ENCODE results near the gene ARL16.
A peak's percentile ranks its signal among the peaks of the same experiment; 100 is the strongest.

ARL16 gene

DNA sequence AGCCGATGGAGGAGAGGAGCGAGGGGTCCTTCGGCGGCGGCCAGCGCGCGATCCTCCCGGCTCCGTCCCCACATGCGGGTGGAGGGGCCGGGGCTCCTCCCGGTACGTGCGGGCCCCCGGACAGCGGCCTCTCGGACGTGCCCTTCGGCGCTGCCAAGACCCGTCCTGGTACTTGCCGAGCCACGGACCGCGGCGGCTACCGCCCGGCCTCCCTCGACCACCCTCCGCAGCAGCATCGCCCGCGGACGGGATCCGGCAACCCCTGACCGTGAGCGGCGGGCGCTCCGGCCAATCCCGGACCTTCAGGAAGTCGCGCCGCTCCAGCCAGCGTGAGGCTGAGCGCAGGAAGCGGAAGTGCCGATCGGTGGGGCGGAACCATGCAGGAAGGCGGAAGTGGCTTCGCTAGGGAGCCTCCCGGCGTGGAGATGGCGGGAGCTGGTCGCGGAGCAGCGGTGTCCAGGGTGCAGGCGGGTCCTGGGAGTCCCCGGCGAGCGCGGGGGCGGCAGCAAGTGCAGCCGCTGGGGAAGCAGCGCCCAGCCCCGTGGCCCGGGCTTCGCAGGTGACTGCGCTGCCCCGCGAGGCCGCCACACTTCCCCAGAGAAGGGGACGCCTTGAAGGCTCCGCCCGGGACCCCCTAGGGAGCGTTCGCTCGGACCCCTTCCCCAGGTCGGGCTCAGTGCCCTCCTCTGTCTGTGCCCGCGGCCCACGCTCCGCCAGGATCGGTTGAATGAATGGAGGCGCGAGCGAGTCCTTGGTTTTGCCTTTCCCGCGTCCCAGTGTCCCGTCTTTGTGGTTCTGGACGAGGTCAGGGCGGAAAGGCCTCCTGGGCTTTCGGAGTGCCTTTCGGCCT is 17.0 kb downstream of the ARL16 start, which contains the start of the genes CCDC137 and OXLD1:
CCDC137 (plus strand) TSS at position 396 of the 850 bp plus-strand sequence; CDS start at position 426, 30 bp downstream.
OXLD1 (minus strand) TSS at position 264 of the 850 bp plus-strand sequence; CDS start at position 236, 28 bp downstream.
- peak; percentile 90 for DNase-seq (ENCODE audit: low read depth)

DNA sequence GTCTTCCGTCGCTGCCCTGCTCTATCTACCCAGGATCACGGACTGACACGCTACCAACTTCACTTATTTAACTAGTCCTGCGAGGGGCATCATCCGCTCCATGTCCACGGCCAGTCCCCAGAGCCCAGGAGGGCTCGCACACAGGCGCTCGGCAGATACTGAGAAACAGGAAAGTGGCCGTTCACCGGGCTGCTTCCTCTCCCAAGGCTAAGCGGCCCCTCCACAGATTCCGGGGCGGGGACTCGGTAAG is 17.6 kb downstream of the ARL16 start:
- no peak for DNase-seq (ENCODE audit: low read depth)

DNA sequence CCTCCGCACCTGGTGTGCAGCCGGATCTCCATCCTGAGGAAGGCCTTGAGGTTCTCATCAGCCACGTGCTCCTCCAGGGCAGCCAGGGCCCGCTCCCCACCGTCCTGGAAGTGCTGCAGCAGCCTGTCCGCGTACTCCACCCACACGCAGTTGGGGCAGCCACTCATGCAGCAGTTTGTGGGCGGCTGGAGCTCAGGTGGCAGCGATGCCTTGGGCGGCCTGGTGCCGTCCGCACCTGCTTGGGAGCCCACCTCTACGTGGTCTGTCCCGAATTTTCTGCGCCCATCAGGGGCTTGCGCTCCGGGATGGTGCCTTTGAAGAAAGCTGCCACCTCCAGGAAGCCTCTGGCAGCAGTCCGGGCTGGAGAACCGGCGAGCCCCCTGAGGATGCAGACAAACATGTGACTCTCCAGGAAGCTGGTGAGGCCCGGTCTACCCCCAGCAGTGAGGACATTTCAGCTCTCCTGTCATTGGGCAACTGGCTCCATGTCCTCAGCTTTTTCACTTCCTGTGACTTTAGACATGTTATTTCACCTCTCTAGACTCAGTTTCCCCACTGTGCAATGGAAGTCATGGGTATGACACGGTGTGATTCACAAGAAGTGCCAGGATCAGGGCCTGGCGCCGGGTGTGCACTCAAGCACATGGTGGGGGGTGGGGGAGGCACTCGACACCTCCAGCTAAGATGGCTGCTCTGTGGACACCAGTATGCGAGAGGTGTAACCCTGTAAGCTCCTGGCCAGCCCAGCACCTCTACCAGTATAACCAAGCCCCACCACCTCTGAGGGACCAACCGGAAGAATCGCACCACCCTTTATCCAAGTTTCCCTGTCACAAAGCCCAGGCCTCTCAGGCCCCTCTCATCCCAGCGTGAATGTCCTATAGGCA is 18.1 kb downstream of the ARL16 start:
- DNase-seq (ENCODE audit: low read depth), result peak; percentile 58

DNA sequence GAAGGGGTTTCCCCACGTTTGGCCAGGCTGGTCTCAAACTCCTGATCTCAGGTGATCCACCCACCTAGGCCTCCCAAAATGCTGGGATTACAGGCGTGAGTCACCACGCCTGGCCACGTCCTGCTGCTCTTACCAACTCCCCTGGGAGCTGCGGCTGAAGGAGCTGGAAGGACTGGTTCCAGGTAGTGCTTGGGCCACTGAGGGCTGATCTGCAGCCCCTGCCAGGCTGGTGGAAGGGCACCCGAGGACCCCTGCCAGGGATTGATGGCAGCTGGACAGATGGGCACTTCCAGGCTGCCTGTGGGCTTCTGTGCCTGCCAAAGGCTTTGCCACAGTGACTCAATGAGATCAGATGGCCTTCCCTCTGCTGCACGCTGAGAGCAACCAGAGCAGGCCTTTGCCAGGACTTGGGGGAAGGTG is 19.5 kb downstream of the ARL16 start:
- no peak for DNase-seq (ENCODE audit: low read depth)

DNA sequence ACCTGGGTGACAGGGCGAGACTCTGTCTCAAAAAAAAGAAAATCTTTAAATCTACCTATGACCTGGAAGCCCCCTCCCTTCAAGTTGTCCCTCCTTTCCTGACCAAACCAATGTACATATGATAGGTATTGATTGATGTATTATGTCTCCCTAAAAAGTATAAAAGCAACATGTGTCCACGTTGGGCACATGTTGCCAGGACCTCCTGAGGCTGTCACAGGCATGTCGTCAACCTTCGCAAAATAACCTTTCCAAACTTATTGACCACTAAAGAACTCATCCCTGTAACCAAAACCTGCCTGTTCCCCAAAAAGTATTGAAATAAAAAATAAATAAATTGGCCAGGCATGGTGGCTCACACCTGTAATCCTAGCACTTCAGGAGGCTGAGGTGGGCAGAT is 21.6 kb downstream of the ARL16 start:
- DNase-seq (ENCODE audit: low read depth), result no peak

DNA sequence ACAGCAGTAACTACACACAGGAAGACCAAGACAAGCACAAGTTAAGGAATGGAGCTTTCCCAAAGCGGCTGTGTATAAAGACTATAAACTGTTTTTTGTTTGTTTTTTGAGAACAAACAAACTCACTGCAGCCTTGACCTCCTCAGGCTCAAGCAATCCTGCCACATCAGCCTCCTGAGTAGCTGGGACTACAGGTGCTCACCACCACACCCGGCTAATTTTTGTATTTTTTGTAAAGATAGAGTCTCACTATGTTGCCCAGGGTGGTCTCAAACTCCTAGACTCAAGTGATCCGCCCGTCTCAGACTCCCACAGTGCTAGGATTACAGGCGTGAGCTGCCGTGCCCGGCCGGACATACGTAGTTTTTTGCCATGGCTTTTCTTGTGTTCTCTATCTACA is 23.2 kb downstream of the ARL16 start:
- no peak for DNase-seq (ENCODE audit: low read depth)

DNA sequence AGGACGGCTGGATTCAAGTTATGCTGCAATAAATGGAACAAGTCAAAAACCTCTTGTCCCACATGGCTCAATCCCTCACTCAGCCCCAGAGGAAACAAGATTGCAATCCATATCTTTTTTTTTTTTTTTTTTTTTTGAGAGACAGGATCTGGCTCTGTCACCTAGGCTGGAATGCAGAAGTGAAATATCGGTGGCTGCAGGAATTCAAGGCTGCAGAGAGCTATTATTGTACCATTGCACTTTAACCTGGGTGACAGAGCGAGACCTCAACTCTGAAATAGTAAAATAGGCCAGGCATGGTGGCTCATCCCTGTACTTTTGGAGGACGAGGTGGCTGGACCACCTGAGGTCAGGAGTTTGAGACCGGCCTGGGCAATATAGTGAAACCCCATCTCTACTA is 24.6 kb downstream of the ARL16 start:
- no peak for DNase-seq (ENCODE audit: low read depth)

DNA sequence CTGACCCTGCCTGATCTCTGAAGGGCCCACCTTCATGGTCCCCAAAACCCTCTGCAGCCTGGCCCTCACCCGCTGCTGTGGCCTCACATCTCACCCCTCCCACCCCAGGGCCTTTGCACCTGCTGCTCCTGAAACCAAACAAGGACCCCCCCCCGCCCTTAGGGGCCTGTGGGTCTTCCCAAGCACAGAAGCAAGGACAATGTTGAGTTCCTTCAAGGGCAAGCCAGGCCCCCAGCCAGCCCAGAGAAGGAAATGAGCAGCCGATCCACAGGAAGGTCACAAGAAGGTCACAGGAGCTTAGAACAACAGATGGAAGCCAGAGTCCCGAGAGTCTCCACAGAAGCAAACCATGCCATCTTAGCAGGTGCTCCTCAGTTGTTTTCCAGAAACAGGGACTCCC is 26.8 kb downstream of the ARL16 start:
- no peak for DNase-seq (ENCODE audit: low read depth)

DNA sequence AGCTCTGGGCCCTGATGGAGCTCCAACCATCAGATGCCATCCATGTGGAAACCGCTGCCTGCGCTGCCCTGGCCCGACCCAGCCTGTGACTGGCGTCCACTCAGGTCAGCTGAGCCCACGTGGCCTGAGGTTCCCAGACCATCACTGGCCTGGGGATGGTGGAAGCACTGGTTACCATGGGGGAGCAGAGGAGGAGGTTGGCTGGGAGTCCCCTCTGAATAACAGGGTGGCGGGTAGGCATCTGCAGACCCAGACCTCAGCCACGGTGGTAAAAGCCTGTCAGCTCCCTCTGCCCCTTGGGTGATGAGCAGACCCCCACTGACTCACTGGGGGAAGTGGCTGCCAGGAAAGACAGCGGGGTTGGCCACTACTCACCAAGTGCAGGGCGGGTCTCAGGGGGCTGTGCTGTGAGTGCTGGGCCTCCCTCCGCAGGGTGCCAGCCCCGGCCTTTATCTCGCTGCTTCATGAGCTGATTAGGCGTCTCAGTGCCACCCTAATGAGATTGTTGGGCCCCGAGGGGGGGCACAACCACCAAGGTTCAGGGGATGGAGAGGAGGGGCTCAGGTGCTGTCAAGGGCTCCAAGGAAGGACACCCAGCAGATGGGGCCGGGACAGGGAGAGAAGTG is 27.4 kb downstream of the ARL16 start, which contains the start of gene PDE6G:
PDE6G (minus strand) TSS at position 425 of the 626 bp plus-strand sequence. CDS start 3,237 bp downstream, outside the sequence.
- no peak for DNase-seq (ENCODE audit: low read depth)

DNA sequence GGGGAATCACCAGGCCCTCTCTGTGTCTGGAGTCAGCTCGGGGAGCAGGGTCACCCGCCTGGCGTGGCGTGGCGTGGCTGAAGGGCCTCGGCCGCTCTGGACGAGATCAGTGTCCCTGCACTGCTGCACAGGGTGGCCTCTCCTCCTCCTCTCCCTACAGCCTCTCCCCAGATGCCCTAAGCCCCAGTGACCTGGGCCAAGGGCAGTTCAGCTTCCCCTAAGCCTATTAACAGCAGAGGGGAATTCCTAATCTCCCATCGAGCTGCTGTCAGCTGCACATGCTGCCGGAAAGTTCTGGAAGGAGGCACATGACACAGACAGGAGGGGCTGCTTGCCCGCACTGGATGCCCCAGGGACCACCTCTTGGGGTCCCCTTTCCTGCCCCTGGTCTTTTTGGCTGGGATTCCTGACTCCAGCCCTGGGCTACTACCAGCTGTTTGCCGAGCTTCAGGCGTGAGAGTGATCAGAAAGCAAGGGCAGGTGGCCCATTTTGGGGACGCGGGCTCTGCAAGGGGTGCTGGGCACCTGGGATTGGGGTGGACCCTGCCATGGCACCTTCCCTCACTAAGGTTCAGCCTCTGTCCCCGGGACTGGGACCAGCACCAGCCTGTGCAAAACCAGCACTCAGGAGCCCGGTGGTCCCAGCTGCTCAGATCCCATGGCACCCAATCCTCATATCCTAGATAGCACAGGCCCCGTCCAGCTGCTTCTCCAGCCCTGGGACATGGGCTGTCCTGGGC is 28.0 kb downstream of the ARL16 start:
- DNase-seq (ENCODE audit: low read depth), result no peak

DNA sequence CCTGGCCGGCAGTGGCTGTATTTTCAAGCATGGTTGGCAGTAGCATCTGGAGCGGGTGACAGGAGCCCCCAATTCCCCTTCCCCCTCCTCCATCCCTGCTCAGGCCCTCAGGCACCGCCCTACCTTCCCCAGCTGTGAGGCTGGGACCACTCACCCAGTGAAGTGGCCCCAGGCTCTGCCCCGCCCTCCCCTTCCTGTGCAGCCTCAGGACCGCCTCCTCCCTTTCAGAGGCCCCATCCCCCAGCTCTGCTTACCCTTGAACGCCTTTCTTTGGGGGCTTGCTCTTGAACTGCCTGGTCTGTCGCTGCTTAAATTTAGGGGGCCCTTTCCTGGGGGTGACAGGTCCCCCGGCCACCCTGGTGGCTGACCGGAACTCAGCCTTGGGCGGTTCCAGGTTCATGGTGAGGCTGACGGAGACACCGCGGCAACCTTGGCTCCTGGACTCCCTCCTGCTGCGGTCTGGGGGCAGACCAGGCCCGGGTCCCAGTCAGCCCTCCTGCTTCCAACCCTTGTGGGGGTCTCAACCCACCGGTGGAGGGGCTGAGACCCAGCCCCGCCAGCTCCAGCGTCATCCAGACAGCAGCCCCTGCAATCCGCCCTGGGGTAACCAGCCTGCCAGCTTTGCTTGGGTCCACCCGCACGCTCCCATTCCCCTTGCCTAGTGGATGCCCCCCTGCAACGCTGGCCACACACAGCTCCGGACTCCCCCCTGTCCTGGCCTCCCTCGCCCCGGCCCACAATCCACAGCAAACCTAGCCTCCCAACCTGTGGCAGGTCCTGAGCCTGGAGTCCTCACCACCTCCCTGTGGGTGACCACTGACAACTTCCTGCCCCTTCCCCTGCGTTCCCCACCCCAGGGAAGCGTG is 30.5 kb downstream of the ARL16 start:
- DNase-seq (ENCODE audit: low read depth), result no peak

DNA sequence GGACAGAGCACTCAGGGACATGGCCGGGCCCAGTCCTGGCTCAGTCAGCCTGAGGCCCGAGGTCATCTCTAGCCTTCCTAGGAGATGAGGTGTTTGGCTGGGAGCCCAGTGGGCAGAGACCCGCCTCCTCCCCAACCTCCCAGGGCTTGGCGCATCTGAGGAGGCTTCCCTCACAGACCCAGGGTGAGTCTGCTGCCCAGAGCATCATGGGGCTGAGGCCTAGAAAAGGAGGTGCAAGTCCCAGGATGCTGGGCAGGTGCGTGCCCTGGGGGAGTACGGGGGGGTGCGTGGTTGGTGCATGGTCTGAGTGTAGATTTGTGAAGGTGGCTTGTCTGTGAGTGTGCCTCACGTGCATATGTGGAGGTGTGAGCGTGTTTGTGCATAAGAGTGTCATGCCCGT is 31.9 kb downstream of the ARL16 start:
- no peak for DNase-seq (ENCODE audit: low read depth)

DNA sequence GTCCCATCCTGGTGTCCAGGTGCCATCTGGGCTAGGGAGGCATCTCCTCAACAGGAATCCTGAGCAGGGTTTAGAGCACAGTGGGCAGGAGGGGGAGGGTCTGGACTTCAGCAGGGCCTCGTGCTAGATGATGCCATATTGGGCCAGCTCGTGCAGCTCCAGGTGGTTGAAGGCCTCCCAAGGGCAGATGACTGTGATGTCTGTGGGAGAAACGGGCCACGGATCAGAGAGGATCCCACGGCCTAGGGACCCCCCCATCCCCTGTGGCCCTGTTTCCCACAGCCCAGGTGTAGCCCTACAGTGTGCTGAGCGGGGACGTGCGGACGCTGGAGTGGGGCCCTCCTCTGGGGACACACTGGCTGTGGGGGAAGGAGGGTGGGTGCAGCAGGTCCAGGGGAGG is 32.6 kb downstream of the ARL16 start:
- DNase-seq (ENCODE audit: low read depth), result no peak

DNA sequence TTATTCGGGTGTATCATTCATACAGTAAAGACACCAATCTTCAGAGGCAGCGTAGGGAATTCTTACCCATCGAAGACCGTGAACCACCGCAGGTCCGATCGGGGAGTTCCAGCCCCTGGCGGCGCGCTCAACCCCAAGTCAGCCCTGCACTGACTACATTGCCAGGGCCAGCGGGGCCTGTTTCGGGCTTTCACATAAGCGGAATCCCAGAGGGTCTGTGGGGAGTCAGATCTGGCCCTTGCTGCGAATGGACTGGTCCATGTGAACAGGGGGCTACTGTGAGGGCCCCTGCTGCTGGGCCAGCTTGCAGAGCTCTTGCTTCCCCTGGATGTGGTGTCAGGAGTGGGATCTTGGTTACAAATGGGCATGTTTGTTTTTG is 34.9 kb downstream of the ARL16 start:
- no peak for DNase-seq (ENCODE audit: low read depth)

DNA sequence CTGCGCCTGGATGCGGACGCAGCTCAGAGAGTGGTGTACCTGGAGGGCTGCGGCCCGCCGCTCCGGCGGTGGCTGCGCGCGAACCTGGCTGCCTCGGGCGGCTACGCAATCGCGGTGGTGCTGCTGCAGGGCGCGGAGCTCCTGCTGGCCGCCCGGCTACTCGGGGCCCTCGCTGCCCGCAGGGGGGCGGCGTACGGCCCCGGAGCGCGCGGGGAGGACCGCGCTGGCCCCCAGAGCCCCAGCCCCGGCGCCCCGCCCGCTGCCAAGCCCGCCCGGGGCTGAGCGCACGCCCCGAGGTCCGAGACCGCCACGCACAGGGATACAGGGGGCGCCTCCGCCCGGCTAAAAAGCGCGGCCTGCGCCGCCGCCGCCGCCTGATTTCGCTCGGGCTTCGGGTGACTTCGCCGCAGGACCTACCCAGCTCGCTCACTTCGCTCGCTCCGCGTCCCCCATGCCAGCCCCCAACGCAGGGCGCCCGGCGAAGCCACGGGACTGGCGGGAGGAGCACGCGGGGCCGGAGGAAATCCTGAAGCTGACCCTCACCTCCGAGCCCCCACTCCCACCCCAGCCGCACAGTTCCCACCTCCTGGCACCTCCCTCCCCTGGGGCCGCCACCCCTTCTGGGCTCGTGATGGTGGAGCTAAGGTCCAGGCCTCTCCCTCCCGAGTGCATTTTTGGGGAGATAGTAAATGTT is 35.4 kb downstream of the ARL16 start:
- DNase-seq (ENCODE audit: low read depth), result no peak

DNA sequence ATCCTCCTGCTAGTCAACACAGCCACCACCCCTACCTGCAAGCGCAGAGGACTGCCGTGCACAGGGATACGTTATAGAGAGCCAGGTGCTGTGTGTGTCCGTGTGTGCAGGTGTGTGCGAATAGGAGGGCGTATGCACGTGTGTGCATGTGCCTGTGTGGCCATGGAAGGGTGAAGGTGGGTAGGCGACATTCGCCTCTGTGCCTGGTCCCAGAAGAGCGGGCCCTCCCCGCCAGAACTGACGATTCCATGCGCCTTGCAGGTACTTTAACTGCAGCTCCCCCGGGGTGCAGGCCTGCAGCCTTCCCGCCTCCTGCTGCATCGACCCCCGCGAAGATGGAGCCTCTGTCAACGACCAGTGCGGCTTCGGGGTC is 36.0 kb downstream of the ARL16 start:
- DNase-seq (ENCODE audit: low read depth), result no peak

DNA sequence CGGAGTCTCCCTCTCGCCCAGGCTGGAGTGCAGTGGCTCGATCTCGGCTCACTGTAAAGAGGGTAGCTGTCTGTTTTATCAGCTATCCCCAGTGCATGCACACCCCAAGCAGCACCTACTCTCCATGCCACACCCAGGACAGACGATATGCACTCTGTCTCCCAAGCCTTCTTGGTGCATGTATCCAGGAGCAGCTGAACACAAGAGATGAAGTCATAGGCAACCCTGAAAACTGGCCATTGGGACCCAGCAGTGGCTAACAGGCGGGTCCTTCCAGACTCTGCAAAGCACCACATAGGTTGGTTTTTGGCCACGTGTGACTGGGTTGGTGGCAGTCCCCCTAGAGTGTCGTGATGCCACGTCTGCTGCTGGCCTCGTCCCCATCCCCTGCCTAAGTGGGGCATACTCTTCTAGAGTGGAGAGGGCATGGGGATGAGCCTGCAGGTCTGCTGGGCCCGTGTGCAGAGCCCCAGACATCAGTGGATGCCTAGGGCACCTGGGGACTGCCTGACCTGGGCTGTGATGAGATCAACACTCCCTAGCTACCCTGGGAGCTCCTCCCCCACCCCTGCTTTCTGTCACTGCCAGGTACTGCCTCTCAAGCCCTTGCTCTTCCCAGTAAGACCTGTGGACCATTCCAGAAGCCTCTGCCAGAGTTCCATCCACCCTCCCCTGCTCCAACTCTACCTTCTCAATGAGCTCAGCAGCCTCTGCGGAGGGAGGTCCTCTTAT is 36.6 kb downstream of the ARL16 start:
- no peak for DNase-seq (ENCODE audit: low read depth)

DNA sequence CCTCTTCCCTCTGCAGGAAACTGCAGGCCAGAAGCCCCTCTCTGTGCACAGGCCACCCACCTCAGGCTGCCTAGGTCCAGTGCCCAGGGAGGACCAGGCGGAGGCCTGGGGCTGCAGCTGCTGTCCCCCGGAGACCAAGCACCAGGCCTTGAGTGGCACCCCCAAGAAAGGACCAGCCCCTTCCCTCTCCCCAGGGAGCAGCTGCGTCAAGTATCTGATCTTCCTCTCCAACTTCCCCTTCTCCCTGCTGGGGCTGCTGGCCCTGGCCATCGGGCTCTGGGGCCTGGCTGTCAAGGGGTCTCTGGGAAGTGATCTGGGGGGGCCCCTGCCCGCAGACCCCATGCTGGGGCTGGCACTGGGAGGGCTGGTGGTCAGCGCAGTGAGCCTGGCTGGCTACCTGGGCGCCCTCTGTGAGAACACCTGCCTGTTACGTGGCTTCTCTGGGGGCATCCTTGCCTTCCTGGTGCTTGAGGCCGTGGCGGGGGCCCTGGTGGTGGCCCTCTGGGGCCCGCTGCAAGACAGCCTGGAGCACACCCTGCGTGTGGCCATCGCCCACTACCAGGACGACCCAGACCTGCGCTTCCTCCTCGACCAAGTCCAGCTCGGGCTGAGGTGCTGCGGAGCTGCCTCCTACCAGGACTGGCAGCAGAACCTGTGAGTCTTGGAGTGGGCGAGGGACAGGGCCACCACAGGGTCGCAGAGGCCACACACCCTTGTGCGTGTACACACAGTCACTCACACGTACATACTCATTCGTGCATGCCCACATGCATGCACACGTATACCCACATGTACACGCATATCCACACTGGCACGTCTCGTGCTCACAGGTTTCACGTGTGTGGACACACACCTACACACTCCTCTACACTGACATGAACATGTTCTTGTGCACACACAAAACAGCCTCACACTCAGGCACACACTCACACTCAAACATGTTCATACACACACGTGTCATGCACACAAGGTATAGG is 38.3 kb downstream of the ARL16 start:
- DNase-seq (ENCODE audit: low read depth), result no peak

Measured in activated T-cell treated with anti-CD3 and anti-CD28 coated beads for 24 hours (primary cell).